B cell (primary cell): ENCODE data around the gene EXOC3.

Experiments used
- CTCF ChIP-seq: fragments of 200-600 bp; IDR thresholded peaks from one replicate; pipeline ENCODE4 v1.8.0; 2022; ENCODE audit warnings: antibody characterized with exemption, mild to moderate bottlenecking
- EZH2 ChIP-seq: IDR thresholded peaks from 2 replicates; pipeline ENCODE4 v1.6.1; 2012; ENCODE audit warnings: borderline replicate concordance, low read depth, mild to moderate bottlenecking, moderate library complexity, low read length; ENCODE audit not compliant: insufficient read depth, poor library complexity, severe bottlenecking

- TF ChIP-seq CTCF (no peak), EZH2 (no peak)
Measured at GRCh38 chr5:449151-449550, 6.2 kb downstream of the EXOC3 start.
